OCI-LY1 (cell line): ENCODE data around the gene GOPC.

ENCODE experiments used
- H2AFZ ChIP-seq: fragments of 200-600 bp; sonication (generic), shearing (Covaris generic); 2 replicates; pipeline ENCODE4 v1.6.0; 2014; ENCODE audit warnings: antibody characterized with exemption, mild to moderate bottlenecking, low read length
- H3F3A ChIP-seq: fragments of 200-600 bp; sonication (generic), shearing (Covaris generic); 2 replicates; pipeline ENCODE4 v1.6.0; 2014; ENCODE audit warnings: mild to moderate bottlenecking, antibody characterized with exemption, low read length, moderate library complexity; ENCODE audit not compliant: insufficient read depth
- H3K27ac ChIP-seq: fragments of 200-600 bp; sonication (generic); 2 replicates; pipeline ENCODE4 v1.5.1; 2014; ENCODE audit warnings: low read length, mixed run types, mild to moderate bottlenecking, low read depth; ENCODE audit not compliant: poor library complexity, severe bottlenecking
- H3K27me3 ChIP-seq: fragments of 200-600 bp; sonication (generic); 2 replicates; pipeline ENCODE4 v1.6.0; 2014; ENCODE audit warnings: antibody characterized with exemption, mild to moderate bottlenecking, low read length, moderate library complexity; ENCODE audit not compliant: insufficient read depth
- H3K36me3 ChIP-seq: fragments of 200-600 bp; sonication (generic); 2 replicates; pipeline ENCODE4 v1.6.1; 2014; ENCODE audit warnings: mild to moderate bottlenecking, antibody characterized with exemption, low read length, moderate library complexity, mixed read lengths; ENCODE audit not compliant: insufficient read depth
- H3K4me1 ChIP-seq: fragments of 200-600 bp; sonication (generic); 2 replicates; pipeline ENCODE4 v1.5.1; 2014; ENCODE audit warnings: mild to moderate bottlenecking, low read length, moderate library complexity; ENCODE audit not compliant: insufficient read depth, severe bottlenecking
- H3K4me2 ChIP-seq: fragments of 200-600 bp; sonication (generic), shearing (Covaris generic); 2 replicates; pipeline ENCODE4 v1.6.1; 2014; ENCODE audit warnings: low read length
- H3K4me3 ChIP-seq: fragments of 200-600 bp; sonication (generic); 2 replicates; pipeline ENCODE4 v1.5.1; 2014; ENCODE audit warnings: low read length, low read depth, mild to moderate bottlenecking, mixed read lengths; ENCODE audit not compliant: poor library complexity, severe bottlenecking
- H3K79me2 ChIP-seq: fragments of 200-600 bp; shearing (Covaris generic); 2 replicates; pipeline ENCODE4 v1.6.1; 2016; ENCODE audit warnings: mixed run types, low read length, mixed read lengths; ENCODE audit not compliant: insufficient read depth
- H3K9ac ChIP-seq: fragments of 200-600 bp; sonication (generic), shearing (Covaris generic); 2 replicates; pipeline ENCODE4 v1.6.1; 2014; ENCODE audit warnings: mild to moderate bottlenecking, low read length, mixed read lengths
- H3K9me2 ChIP-seq: fragments of 200-600 bp; sonication (generic), shearing (Covaris generic); 2 replicates; pipeline ENCODE4 v1.6.1; 2014; ENCODE audit warnings: low read depth, mild to moderate bottlenecking, low read length, mixed read lengths
- H3K9me3 ChIP-seq: fragments of 200-600 bp; shearing (Covaris generic); 2 replicates; pipeline ENCODE4 v1.6.1; 2014; ENCODE audit warnings: low read length, mixed read lengths
- H4K20me1 ChIP-seq: fragments of 200-600 bp; sonication (generic), shearing (Covaris generic); 2 replicates; pipeline ENCODE4 v1.6.0; 2016; ENCODE audit warnings: mild to moderate bottlenecking, low read length; ENCODE audit not compliant: insufficient read depth
- EZH2 ChIP-seq: fragments of 200-600 bp; sonication (generic), shearing (Covaris generic); IDR thresholded peaks from 2 replicates; pipeline ENCODE4 v1.8.0; 2017; ENCODE audit warnings: borderline replicate concordance, mixed run types, mild to moderate bottlenecking, antibody characterized with exemption, low read length, moderate library complexity, mixed read lengths
- TF ChIP-seq, protein P1 (sequence below): fragments of 200-600 bp; sonication (generic), shearing (Covaris generic); IDR thresholded peaks from 2 replicates; pipeline ENCODE4 v1.5.1; 2017; ENCODE audit warnings: mild to moderate bottlenecking, antibody characterized with exemption, low read length, moderate library complexity, mixed read lengths

GOPC gene

GRCh38 chr6:117548797-117549301 lies 53.5 kb downstream of the GOPC start:
- Histone ChIP-seq H3K4me1 (peaks cover 45% of the 10 kb centered on the region), H3K9ac (peak overlapping the region; percentile 45), H3K9me2 (no peaks in the 10 kb centered on the region), H3K36me3 (no peaks in the 10 kb centered on the region), H3K27me3 (no peaks in the 10 kb centered on the region), H3K79me2 (no peaks in the 10 kb centered on the region), H3K4me3 (peak overlapping the region; percentile 28), H3K9me3 (no peaks in the 10 kb centered on the region), H3F3A (no peaks in the 10 kb centered on the region), H3K27ac (peak overlapping the region; percentile 93), H3K4me2 (peak overlapping the region; percentile 45), H4K20me1 (no peaks in the 10 kb centered on the region), H2AFZ (no peak overlapping the region)
- no peak for TF ChIP-seq EZH2
- TF ChIP-seq, protein P1, sequence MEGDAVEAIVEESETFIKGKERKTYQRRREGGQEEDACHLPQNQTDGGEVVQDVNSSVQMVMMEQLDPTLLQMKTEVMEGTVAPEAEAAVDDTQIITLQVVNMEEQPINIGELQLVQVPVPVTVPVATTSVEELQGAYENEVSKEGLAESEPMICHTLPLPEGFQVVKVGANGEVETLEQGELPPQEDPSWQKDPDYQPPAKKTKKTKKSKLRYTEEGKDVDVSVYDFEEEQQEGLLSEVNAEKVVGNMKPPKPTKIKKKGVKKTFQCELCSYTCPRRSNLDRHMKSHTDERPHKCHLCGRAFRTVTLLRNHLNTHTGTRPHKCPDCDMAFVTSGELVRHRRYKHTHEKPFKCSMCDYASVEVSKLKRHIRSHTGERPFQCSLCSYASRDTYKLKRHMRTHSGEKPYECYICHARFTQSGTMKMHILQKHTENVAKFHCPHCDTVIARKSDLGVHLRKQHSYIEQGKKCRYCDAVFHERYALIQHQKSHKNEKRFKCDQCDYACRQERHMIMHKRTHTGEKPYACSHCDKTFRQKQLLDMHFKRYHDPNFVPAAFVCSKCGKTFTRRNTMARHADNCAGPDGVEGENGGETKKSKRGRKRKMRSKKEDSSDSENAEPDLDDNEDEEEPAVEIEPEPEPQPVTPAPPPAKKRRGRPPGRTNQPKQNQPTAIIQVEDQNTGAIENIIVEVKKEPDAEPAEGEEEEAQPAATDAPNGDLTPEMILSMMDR: no peak

DNA sequence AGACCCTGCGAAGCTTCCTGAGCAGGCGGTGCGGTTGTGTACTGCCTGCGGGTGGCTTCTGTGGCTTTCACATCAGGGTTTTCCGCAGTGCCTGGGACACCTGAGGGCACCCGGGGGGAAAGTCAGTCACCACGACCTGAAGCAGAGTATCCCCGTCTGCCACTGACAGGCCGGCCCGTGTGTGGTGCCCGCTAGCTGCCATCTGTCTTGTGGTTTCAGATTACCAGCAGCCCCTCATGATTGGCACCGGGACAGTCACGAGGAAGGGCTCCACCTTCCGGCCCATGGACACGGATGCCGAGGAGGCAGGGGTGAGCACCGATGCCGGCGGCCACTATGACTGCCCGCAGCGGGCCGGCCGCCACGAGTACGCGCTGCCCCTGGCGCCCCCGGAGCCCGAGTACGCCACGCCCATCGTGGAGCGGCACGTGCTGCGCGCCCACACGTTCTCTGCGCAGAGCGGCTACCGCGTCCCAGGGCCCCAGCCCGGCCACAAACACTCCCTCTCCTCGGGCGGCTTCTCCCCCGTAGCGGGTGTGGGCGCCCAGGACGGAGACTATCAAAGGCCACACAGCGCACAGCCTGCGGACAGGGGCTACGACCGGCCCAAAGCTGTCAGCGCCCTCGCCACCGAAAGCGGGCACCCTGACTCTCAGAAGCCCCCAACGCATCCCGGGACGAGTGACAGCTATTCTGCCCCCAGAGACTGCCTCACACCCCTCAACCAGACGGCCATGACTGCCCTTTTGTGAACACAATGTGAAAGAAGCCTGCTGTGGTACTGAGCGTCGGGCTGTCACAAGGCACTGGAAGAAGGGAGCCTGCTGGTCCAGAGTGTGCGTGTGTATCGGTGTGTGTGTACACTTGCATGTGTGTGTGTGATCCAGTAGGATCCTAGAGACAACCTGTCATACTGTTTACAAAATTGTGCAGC lies 54.4 kb downstream of the GOPC start:
- peak overlapping the region; percentile 93 for H3K27ac ChIP-seq
- no peaks in the 10 kb centered on the region for H3K79me2 ChIP-seq
- no peak overlapping the region for H2AFZ ChIP-seq
- H3K27me3 ChIP-seq: no peaks in the 10 kb centered on the region
- H3K9ac ChIP-seq: peak overlapping the region; percentile 45
- H3K36me3 ChIP-seq: no peaks in the 10 kb centered on the region
- H3K4me1 ChIP-seq: peaks cover 45% of the 10 kb centered on the region
- no peaks in the 10 kb centered on the region for H4K20me1 ChIP-seq
- H3K9me3 ChIP-seq: no peaks in the 10 kb centered on the region
- peak overlapping the region; percentile 45 for H3K4me2 ChIP-seq
- peak overlapping the region; percentile 28 for H3K4me3 ChIP-seq
- H3F3A ChIP-seq: no peaks in the 10 kb centered on the region
- TF ChIP-seq EZH2: no peak
- TF ChIP-seq, protein P1: no peak
- no peaks in the 10 kb centered on the region for H3K9me2 ChIP-seq

DNA sequence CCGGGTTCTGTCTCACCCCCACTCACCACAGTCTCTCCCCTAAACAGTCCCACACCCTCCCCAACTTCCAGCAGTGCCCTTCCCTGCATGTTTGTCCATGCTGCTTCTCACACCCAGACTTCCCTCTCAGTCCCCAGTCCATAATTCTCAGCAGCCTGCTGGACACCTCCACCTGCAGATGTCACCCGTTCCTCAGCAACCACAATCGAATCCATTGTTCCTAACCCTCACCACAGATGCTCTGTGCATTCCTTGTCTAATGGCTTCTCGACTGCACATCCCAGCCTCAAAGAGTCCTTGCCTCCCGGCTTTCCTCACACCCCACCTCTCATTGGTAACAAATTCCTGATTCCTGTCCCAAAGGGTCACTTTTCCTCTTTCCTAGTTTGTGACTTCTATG lies 55.6 kb downstream of the GOPC start:
- Histone ChIP-seq H3F3A (no peaks in the 10 kb centered on the region), H3K27ac (no peak overlapping the region), H3K27me3 (no peaks in the 10 kb centered on the region), H4K20me1 (no peaks in the 10 kb centered on the region), H3K9me2 (no peaks in the 10 kb centered on the region), H3K4me1 (peaks cover 45% of the 10 kb centered on the region), H3K79me2 (no peaks in the 10 kb centered on the region), H2AFZ (no peak overlapping the region), H3K9ac (no peak overlapping the region), H3K36me3 (no peaks in the 10 kb centered on the region), H3K9me3 (no peaks in the 10 kb centered on the region), H3K4me2 (no peak overlapping the region), H3K4me3 (no peak overlapping the region)
- TF ChIP-seq, protein P1: no peak
- no peak for TF ChIP-seq EZH2
